SK-N-MC (cell line): ENCODE results near the gene ZNF316.

Experiments
- EZH2 ChIP-seq: fragments of 200-600 bp; sonication (generic); IDR thresholded peaks from one replicate; pipeline ENCODE4 v1.6.1; 2017; ENCODE audit warnings: antibody characterized with exemption
- FOXP2 ChIP-seq: optimal IDR thresholded peaks from 2 replicates; pipeline ENCODE3; 2011; ENCODE audit warnings: mild to moderate bottlenecking, moderate library complexity; ENCODE audit not compliant: insufficient read depth; ENCODE audit errors: extremely low read length, control extremely low read depth
- POLR2AphosphoS5 ChIP-seq: IDR thresholded peaks from 2 replicates; pipeline ENCODE4 v1.6.1; 2012; ENCODE audit warnings: mild to moderate bottlenecking, low read depth, low read length, borderline replicate concordance

DNA sequence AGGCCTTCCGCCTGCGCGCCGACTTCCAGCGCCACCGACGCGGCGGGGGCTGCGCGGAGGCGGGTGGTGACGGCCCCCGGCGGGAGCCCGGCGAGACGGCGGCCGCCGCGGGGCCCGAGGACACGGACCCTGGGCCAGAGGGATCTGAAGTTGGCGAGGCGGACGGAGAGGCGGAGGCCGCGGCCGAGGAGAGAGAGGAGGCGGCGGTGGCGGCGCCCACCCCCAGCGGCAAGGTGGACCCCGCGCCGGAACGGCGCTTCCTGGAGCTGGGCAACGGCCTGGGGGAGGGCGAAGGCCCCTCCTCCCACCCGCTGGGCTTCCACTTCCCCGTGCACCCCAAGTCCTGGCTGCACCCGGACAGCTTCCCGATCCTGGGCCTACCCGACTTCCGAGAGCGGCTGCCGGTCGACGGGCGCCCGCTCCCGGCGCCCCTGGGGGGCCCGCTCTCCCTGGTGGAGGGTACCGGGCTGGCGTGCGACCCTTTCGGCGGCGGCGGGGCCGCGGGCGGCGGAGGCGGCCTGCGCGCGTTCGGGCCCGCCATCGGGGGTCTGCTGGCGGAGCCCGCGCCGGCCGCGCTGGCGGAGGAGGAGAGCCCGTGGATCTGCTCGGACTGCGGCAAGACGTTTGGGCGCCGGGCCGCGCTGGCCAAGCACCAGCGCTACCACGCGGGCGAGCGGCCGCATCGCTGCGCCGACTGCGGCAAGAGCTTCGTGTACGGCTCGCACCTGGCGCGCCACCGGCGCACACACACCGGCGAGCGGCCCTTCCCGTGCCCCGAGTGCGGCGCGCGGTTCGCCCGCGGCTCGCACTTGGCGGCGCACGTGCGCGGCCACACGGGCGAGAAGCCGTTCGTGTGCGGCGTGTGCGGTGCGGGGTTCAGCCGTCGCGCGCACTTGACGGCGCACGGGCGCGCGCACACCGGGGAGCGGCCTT lies 16.2 kb downstream of the ZNF316 start:
- TF ChIP-seq POLR2AphosphoS5, result no peak
- TF ChIP-seq EZH2, result no peak
- no peak for TF ChIP-seq FOXP2
